Stimulated activated CD8-positive, alpha-beta memory T cell treated with anti-CD3 and anti-CD28 coated beads, Interleukin-15, amount 100 ng/mL, for 1 hour (primary cell): Measurements from ENCODE around the gene TPRA1.
"Not testable (repeated sequence)": the region's sequence is repeated elsewhere in the genome, so short reads cannot be mapped to it uniquely, and the experiment has no call there.

Source experiments
- DNase-seq: peaks from one replicate; pipeline ENCODE4 v3.0.0-alpha.2; 2020; ENCODE audit warnings: low read depth

The TPRA1 gene

GRCh38 chr3:127616836-127617605 lies 26.5 kb upstream of the TPRA1 start:
- DNase-seq = no peak

DNA sequence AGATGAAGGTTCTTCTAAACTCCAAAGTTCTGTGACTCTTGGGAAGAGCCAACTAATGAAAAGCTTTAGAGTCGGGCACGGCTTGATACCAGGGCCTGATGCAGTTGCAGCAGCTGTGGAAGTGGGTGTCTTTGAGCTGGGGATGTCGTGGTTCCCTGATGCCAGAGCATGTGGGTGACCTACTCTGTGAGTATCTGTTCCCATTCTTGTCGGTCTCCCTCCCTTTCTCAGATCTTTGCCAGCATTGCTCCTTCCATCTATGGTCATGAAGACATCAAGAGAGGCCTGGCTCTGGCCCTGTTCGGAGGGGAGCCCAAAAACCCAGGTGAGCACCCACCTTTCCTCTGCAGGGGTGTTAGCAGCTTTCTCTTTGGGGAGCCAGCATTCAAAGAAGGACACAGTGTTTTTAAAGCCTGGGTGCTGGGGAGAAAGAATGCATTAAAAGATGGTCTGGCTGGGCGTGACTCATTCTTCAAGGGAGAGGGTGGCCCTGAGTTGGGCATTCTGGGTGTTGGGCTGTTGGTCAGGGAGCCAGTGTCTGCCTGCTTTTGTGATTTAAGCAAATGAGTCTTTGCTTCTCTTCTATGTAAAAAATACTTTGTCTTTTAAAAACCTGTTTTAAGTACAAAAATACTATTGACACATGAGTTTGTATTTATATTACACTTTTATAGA lies 25.2 kb upstream of the TPRA1 start:
- DNase-seq = no peak

DNA sequence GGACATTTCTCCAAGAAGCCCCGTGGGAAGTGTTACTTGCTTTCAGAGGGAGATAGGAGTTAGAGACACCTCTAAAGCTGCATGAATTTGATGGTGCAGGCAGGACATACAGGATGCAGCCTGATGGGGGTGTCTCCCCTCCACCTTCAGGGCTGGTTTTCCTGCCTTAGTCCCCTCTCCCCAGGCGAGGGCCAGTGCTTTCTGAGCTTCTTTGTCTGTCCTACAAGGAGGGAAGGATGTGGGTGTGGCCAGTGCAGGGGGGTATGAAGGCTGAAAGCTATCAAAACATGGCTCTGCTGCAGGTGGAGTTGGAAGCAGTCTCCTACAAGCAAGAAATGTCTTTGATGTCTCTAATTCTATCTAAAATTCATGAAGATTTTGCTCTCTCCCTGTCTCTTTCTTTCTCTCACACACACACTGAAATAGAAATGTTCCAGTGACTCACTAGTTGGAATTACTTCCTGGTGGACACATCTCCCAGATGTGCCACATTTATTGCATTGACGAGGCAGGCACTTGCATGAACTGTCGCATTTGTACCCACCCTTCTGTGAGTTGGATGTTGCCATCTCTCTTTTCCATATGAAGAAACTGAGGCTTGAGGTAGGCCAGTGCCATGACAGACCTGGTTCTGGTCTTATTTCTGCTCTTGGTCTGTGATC lies 24.5 kb upstream of the TPRA1 start:
- no peak for DNase-seq

GRCh38 chr3:127613406-127613805 lies 22.9 kb upstream of the TPRA1 start:
- no peak for DNase-seq

DNA sequence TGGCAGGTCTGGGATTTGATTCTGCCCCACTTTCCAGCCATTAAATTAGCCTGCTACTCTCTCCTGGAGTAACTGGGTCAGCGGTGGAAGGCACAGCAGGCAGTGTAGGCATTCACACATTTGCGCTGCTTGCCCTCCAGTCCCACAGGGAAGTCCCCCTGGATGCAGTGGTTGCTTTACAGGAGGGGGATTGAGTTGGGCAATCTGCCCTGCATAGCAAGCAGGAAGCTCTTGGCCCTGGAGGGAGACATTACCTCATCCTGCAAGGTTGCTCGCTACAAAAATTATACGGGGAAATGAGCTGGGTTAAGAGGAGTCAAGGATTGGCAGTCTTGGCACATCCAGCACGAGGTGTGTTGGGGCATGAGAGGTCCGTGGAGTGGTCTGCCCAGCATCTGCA lies 22.4 kb upstream of the TPRA1 start:
- DNase-seq = no peak

DNA sequence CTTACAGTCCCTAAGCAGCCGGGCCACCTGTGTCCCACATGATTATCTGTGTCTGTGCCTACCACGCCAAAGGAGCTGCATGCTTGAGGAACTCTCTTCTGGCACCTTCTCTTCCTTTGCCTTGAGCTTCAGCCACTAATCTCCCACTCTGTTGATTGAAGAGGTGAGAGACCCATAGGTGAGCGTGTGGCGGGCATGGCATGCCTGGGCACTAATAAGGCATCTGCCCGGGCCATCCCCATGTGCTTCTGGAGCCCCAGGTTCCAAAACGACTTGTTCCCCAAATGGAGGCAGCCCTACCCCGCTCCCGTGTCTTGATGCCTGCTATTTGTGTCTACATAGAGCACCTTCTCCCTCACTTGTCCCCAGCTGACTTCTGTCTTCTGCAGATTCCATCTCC lies 20.7 kb upstream of the TPRA1 start:
- DNase-seq = no peak

DNA sequence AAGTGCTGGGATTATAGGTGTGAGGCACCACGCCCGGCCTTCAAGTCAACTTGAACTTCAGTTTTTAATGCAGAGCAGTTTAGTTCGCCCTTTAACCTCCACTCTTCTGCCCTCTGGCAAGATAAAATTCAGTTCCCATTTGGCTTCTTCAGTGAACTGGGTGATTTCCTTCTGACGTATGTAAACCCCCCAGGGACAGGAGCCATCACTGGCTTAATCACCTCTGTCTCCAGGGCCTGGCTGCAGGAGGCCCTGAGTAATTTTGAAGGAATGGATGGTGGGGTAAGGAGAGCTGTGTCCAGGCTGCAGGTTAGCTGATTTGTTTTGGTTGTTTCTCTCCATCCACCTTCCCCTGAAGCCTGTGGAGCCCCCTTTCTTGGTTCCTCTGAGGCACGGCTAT lies 19.6 kb upstream of the TPRA1 start:
- DNase-seq = no peak

GRCh38 chr3:127608362-127608718 lies 17.8 kb upstream of the TPRA1 start:
- DNase-seq = no peak

- DNase-seq = no peak
Observed at GRCh38 chr3:127607675-127608361, 17.3 kb upstream of the TPRA1 start.

DNA sequence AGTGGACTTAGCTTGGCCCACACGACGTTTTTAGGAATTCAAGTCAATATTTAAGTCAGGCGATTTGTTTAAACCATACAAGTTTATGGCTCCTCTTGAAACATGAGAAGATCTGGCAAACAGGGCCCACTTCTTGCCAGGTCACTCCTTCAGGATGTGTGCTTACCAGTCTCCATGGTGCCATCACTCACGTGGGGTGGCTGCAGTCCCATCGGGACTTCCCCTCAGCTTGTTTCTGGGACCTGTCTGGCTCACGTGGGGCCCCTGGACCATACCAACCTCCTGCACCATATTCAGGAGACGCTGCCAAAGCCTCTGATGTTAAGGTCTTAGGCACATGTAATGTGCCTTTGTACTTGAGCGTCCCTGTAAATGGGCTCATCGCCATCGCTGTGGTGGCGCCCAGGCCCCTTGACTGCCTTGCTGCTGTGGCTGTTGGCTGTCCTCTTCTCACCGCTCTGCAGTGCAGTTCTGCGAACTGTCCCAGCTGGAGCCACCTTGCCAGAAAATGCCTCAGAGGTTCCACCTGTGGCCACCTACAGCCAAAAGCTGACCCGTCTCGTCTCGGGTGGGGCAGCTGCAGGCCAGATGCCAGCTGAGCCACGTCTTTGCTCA lies 16.6 kb upstream of the TPRA1 start:
- DNase-seq = no peak

GRCh38 chr3:127606086-127606805 lies 15.7 kb upstream of the TPRA1 start:
- DNase-seq = no peak

DNA sequence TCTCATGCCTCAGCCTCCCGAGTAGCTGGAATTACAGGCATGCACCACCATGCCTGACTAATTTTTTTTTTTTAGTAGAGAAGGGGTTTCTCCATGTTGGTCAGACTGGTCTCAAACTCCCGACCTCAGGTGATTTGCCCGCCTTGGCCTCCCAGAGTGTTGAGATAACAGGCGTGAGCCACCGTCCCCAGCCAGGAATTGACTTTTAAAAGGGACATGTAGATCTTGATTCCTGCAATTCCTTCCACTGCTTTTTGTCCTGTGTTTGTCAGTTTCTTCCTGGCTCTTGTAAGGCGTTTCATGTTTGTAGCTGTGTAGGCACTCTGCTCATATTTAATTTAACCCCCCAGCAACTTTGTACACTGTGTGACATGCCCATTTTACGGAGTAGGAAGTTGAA lies 15.0 kb upstream of the TPRA1 start:
- not testable (repeated sequence) for DNase-seq

- no peak for DNase-seq
Observed at GRCh38 chr3:127604546-127605165, 14.1 kb upstream of the TPRA1 start.

- DNase-seq = no peak
Observed at GRCh38 chr3:127604035-127604434, 13.5 kb upstream of the TPRA1 start.

- no peak for DNase-seq
Observed at GRCh38 chr3:127600749-127601456, 10.4 kb upstream of the TPRA1 start.

GRCh38 chr3:127598841-127599570 lies 8.5 kb upstream of the TPRA1 start:
- no peak for DNase-seq

DNA sequence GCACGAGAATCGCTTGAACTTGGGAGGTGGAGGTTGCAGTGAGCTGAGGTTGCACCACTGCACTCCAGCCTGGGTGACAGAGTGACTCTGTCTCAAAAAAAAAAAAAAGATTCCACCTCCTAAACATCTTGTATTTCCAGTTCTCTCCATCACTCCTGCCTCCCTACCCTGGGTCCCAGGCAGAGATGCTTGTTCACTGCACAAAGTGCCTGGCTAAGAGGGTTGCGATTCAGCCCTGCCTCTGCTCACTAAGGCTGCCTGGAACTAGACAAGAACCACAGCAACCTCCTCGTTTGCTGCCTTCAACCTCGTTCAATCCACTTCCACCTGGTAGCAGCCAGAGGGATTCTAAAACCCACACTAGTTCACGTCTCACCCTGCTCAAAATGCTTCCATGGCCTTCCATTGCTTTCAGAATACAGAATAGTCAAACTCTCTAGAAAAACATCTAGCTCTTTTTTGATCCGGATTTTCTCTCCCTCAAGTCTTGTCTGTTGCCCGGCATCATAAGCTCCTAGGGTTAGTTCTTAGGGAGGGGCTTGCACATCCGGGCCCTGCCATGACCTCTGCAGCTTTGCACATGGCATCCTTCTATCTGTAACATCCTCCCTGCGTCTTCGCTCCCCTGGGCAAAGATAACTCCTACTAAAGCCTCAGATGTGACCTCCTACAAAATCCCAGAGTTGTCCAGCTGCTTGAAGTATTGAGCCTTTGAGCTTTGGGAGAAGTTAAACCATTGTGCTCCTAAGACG lies 6.7 kb upstream of the TPRA1 start:
- no peak for DNase-seq

DNA sequence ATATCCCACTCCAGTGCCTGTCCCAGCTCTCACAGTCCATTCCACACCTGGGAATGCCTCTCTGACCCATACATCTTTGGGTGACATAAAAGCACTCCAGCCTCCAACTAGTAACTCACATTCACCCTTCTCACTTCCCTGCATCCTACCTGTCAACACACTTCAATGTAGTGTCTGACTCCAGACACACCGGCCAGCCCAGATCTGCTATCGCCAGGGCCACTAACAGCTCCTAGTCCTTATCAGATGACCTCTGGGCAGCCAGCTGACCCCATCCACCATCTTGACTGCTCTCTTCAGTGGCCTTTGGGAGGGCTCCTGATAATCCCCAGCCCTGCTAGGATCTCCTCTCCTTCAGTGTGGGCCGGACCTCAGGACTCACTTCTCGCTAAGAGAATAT lies 4.8 kb upstream of the TPRA1 start:
- no peak for DNase-seq

DNA sequence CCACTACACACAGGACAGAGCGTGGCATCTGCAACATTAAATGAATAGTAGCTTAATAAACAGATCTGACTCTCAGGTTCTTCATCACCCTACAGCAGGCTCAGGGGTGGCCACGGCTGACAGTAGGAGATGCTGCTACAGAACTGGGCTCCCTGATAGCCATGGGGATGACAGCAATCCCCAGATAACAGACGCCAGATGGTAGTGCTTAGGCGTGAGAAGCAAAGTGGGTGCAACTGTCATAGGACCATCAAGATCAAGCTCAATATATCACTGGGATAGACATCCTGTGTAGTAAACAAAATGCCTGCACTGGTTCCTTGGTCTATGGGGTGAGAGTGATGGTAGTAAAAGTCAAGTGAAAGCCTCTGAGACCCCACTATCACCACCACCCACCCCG lies 2.6 kb upstream of the TPRA1 start:
- DNase-seq = no peak
